Upper lobe of right lung (tissue), 1 donor: ENCODE measurements around the gene CDH15. TPM values are rescaled to one million over a fixed set of nuclear protein-coding genes. Genes with fewer than 3 reads are reported as not detected.
"Not testable (repeated sequence)": the region's sequence is repeated elsewhere in the genome, so short reads cannot be mapped to it uniquely, and the experiment has no call there.

Experiments used
- ATAC-seq: fragments of 200-7000 bp; cut with Tn5 transposase; one replicate; pipeline ENCODE4 v1.9.1; 2020; ENCODE audit warnings: mild to moderate bottlenecking, moderate library complexity
- DNase-seq: peaks from one replicate; pipeline ENCODE4 v3.0.0-alpha.2; 2020
- H3K27ac ChIP-seq: fragments of 200-600 bp; one replicate; pipeline ENCODE4 v1.8.0; 2022
- H3K27me3 ChIP-seq: fragments of 200-600 bp; one replicate; pipeline ENCODE4 v1.8.0; 2022; ENCODE audit warnings: mild to moderate bottlenecking
- H3K36me3 ChIP-seq: fragments of 200-600 bp; one replicate; pipeline ENCODE4 v1.8.0; 2022
- H3K4me1 ChIP-seq: fragments of 200-600 bp; one replicate; pipeline ENCODE4 v1.8.0; 2022
- H3K4me3 ChIP-seq: fragments of 200-600 bp; one replicate; pipeline ENCODE4 v1.8.0; 2022; ENCODE audit warnings: mild to moderate bottlenecking
- H3K9me3 ChIP-seq: fragments of 200-600 bp; one replicate; pipeline ENCODE4 v1.8.0; 2022
- intact Hi-C: fragments of 100-400 bp; cut with DNase I; formaldehyde crosslinking; loops from one replicate; pipeline ENCODE4 v1.11.0; 2022
- total RNA-seq: library from RNA; stranded (reverse); fragmentation: NEBNext Ultra II Directional; extraction: Animal tissue kit (Norgen Biotek cat#: 25700); gene quantifications from one replicate; pipeline ENCODE4 v1.2.1, GENCODE V29; 2021
- TF ChIP-seq, protein P1 (sequence below): fragments of 200-600 bp; IDR thresholded peaks from one replicate; pipeline ENCODE4 v1.8.0; 2022; ENCODE audit warnings: antibody characterized with exemption
- donor health status: DM: no; HTN: yes; CAD: no; lungs with severe emphysema.

CDH15 gene
- total RNA-seq, 1 donor from 2014 or later = 0.43 TPM

DNA sequence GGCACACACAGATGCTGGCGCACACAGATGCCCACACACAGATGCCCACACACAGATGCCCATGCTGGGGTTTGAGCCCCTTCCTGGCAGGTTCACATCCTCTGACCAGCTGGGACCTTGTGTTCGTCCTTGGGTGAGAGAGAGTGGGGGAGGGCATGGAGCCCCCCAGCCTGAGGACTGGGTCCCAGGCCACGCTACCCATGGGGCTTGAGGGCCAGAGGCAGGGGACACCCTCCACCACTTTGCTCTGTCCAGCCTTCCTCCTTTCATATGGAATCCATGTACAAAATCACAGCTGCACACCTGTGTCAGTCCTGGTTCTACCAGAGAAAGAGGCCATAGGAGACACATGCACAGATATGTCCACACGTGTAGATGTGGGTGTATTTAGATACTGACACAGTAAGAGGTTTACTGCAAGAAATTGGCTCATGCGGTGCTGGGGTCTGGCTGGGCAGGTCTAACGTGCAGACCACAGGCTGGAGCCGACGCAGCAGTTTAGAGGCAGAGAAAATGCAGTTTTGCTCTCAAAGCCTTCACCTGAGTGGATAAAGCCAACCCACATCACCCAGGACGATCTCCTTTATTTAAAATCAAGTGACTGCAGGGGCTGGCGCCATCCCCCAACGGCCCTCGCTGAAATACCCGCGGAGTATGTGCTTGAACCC lies 17.9 kb downstream of the CDH15 start:
- intact Hi-C loops = no loop called here
- DNase-seq (no peak), ATAC-seq (no peak)
- TF ChIP-seq, protein P1, sequence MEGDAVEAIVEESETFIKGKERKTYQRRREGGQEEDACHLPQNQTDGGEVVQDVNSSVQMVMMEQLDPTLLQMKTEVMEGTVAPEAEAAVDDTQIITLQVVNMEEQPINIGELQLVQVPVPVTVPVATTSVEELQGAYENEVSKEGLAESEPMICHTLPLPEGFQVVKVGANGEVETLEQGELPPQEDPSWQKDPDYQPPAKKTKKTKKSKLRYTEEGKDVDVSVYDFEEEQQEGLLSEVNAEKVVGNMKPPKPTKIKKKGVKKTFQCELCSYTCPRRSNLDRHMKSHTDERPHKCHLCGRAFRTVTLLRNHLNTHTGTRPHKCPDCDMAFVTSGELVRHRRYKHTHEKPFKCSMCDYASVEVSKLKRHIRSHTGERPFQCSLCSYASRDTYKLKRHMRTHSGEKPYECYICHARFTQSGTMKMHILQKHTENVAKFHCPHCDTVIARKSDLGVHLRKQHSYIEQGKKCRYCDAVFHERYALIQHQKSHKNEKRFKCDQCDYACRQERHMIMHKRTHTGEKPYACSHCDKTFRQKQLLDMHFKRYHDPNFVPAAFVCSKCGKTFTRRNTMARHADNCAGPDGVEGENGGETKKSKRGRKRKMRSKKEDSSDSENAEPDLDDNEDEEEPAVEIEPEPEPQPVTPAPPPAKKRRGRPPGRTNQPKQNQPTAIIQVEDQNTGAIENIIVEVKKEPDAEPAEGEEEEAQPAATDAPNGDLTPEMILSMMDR = no peak
- H3K9me3 ChIP-seq = no peaks in the 10 kb centered on the region
- no peaks in the 10 kb centered on the region for H3K4me1 ChIP-seq
- no peak overlapping the region for H3K4me3 ChIP-seq
- H3K27me3 ChIP-seq = no peaks in the 10 kb centered on the region
- no peaks in the 10 kb centered on the region for H3K36me3 ChIP-seq
- no peak overlapping the region for H3K27ac ChIP-seq

DNA sequence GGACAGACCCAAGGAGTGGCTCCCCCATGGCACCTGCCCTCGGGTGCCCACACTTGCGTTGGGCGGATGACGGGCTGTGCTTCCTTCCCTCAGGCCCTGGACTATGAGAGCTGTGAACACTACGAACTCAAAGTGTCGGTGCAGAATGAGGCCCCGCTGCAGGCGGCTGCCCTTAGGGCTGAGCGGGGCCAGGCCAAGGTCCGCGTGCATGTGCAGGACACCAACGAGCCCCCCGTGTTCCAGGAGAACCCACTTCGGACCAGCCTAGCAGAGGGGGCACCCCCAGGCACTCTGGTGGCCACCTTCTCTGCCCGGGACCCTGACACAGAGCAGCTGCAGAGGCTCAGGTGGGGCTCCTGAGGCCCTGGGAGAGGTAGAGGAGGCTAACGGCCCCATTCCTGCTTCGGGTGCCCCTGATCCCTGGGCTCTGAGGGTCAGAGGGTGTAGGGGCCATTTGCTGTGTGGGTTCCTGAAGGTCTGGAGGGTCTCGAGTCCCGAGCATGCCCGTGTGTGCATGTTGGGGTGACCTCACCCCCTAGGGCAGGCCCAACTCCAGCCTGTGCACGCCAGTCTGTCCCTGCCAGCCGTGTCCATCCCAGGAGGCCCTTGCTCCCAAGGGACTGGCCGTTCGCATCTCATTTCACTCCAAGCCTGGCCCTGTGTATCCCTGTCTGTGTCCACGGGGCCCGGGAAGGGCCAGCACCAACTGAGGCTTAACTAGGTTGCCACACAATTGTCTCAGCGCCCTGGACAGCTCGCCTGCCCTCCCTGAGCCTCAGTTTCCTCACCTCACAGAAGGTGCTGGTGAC lies 18.8 kb downstream of the CDH15 start:
- H3K27me3 ChIP-seq = no peaks in the 10 kb centered on the region
- peak; percentile 63 for DNase-seq
- H3K9me3 ChIP-seq = no peaks in the 10 kb centered on the region
- no peaks in the 10 kb centered on the region for H3K36me3 ChIP-seq
- H3K27ac ChIP-seq = no peak overlapping the region
- TF ChIP-seq, protein P1 = no peak
- no peaks in the 10 kb centered on the region for H3K4me1 ChIP-seq
- no peak for ATAC-seq
- H3K4me3 ChIP-seq = no peak overlapping the region
- intact Hi-C loops = no loop called here

DNA sequence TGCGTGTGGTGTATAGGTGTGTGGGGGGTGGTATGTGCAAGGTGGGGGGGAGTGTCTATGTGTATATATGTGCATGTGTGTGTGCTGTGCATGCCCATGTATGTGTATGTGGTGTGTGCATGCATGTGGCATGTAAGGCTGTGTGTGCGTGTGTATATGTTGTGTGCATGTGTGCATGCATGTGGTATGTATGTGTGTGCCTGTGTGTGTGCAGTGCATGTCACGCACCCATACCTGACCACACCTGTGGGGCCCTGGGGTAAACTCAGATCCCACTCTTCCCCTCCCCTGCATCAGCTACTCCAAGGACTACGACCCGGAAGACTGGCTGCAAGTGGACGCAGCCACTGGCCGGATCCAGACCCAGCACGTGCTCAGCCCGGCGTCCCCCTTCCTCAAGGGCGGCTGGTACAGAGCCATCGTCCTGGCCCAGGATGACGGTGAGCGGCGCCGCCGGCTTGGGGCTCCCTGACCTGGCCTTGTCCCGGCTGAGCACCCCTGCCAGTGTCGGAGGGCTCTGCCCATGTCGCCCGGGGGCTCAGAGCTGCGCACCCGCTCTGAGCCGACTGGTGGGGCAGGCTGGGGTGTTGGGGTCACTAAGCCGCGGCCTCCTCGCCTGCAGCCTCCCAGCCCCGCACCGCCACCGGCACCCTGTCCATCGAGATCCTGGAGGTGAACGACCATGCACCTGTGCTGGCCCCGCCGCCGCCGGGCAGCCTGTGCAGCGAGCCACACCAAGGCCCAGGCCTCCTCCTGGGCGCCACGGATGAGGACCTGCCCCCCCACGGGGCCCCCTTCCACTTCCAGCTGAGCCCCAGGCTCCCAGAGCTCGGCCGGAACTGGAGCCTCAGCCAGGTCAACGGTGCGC lies 19.7 kb downstream of the CDH15 start:
- Histone ChIP-seq H3K4me1 (no peaks in the 10 kb centered on the region), H3K27me3 (no peaks in the 10 kb centered on the region), H3K36me3 (no peaks in the 10 kb centered on the region), H3K27ac (no peak overlapping the region), H3K9me3 (no peaks in the 10 kb centered on the region), H3K4me3 (no peak overlapping the region)
- TF ChIP-seq, protein P1 = no peak
- ATAC-seq (no peak), DNase-seq (peak; percentile 67)
- intact Hi-C loops = no loop called here

DNA sequence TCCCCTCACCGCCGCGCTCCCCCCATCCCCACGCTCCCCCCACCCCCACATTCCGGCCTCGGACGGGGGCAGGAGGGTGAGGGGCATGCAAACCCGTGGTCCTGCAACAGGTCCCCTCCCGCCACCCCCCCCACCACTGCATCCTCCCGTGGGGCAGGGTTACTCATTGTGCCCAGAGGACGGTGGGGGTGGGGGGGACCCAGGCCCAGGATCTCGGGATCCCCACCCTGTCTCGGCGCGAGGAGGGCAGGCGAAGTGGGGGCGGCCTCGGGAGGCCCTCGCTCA lies 20.3 kb downstream of the CDH15 start:
- H3K36me3 ChIP-seq = no peaks in the 10 kb centered on the region
- H3K27me3 ChIP-seq = no peaks in the 10 kb centered on the region
- ATAC-seq (no peak), DNase-seq (no peak)
- intact Hi-C loops = no loop called here
- H3K27ac ChIP-seq = no peak overlapping the region
- peak overlapping the region; percentile 51 for H3K4me3 ChIP-seq
- TF ChIP-seq, protein P1 = no peak
- H3K9me3 ChIP-seq = no peaks in the 10 kb centered on the region
- H3K4me1 ChIP-seq = no peaks in the 10 kb centered on the region

DNA sequence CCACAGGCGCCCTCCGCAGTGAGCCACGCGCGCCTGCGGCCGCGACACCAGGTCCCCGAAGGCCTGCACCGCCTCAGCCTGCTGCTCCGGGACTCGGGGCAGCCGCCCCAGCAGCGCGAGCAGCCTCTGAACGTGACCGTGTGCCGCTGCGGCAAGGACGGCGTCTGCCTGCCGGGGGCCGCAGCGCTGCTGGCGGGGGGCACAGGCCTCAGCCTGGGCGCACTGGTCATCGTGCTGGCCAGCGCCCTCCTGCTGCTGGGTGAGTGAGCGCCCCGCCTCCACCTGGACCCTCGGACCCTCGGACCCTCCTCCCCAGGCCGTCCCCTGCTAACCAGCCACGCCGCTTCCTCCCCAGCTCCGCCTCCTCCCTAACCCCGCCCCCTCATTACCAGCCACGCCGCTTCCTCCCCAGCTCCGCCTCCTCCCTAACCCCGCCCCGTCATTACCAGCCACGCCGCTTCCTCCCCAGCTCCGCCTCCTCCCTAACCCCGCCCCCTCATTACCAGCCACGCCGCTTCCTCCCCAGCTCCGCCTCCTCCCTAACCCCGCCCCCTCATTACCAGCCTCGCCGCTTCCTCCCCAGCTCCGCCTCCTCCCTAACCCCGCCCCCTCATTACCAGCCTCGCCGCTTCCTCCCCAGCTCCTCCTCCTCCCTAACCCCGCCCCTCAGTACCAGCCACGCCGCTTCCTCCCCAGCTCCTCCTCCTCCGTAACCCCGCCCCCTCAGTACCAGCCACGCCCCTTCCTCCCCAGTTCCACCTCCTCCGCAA lies 20.8 kb downstream of the CDH15 start:
- H3K36me3 ChIP-seq, H3K4me1 ChIP-seq, H3K27ac ChIP-seq, H3K27me3 ChIP-seq, H3K9me3 ChIP-seq, intact Hi-C loops: not testable (repeated sequence)
- peak overlapping the region; percentile 51 for H3K4me3 ChIP-seq
- DNase-seq = peak; percentile 93
- ATAC-seq = peak; percentile 27
